Activated CD8-positive, alpha-beta memory T cell treated with anti-CD3 and anti-CD28 coated beads, Interleukin-2, amount 50 U/mL, for 4 hours (primary cell): Measurements from ENCODE around the gene ASIC3.
"Not testable (repeated sequence)": the region's sequence is repeated elsewhere in the genome, so short reads cannot be mapped to it uniquely, and the experiment has no call there.

ENCODE experiments used
- DNase-seq: peaks from one replicate; pipeline ENCODE4 v3.0.0-alpha.2; 2020

ASIC3 gene

GRCh38 chr7:151034312-151035025 is 13.9 kb upstream of the ASIC3 start:
- no peak for DNase-seq

- DNase-seq: no peak
Measured at GRCh38 chr7:151035026-151035717, 13.2 kb upstream of the ASIC3 start.

GRCh38 chr7:151035902-151036301 is 12.4 kb upstream of the ASIC3 start:
- no peak for DNase-seq

GRCh38 chr7:151038951-151039849 is 9.1 kb upstream of the ASIC3 start:
- peak; percentile 70 for DNase-seq

- no peak for DNase-seq
Measured at GRCh38 chr7:151039850-151040548, 8.3 kb upstream of the ASIC3 start.

DNA sequence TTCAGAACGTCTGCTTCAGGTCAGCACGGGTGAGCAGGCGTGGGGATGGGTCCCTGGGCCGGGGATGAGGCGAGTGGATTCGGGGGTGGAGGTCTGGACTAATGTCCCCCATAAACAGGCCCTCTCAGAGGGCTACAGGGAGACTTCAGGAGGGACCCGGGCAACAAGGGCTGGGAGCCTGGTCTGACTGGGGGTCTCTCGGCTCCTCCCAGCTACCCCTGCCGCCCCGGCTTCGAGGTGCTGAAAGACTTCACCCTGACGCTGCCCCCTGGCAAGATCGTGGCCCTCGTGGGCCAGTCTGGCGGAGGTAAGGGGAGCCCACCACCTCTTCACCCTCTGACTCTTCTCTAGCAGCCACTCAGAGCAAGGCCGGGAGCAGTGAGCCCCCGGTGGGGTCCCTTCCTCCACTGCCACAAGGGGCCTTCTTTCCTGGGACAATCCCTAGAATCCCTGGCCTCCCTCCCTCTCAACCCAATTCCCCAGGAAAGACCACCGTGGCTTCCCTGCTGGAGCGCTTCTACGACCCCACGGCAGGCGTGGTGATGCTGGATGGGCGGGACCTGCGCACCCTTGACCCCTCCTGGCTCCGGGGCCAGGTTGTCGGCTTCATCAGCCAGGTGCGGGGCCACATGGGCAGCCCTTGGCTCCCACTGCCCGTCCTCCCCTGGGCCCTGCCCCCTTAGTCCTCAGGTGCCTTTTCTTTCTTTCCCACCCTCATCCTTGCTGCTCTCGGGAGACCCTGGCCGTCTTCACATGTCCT is 7.5 kb upstream of the ASIC3 start:
- DNase-seq: no peak

DNA sequence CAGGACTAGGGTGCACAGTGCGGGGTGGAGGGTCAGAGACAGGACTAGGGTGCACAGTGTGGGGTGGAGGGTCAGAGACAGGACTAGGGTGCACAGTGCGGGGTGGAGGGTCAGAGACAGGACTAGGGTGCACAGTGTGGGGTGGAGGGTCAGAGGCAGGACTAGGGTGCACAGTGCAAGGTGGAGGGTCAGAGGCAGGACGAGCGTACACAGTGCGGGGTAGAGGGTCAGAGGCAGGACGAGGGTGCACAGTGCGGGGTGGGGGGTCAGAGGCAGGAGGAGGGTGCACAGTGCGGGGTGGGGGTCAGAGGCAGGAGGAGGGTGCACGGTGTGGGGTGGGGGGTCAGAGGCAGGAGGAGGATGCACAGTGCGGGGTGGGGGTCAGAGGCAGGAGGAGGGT is 4.9 kb upstream of the ASIC3 start:
- DNase-seq: not testable (repeated sequence)

GRCh38 chr7:151043959-151044358 is 4.4 kb upstream of the ASIC3 start:
- DNase-seq: no peak

- no peak for DNase-seq
Measured at GRCh38 chr7:151045262-151045661, 3.1 kb upstream of the ASIC3 start.

- no peak for DNase-seq
Measured at GRCh38 chr7:151045967-151046366, 2.4 kb upstream of the ASIC3 start.

- no peak for DNase-seq
Measured at GRCh38 chr7:151046603-151047573, 1.4 kb upstream of the ASIC3 start.

- no peak for DNase-seq
Measured at GRCh38 chr7:151048911-151049463, 656 bp downstream of the ASIC3 start.

- peak; percentile 35 for DNase-seq
Measured at GRCh38 chr7:151051108-151051507, 2.8 kb downstream of the ASIC3 start.

DNA sequence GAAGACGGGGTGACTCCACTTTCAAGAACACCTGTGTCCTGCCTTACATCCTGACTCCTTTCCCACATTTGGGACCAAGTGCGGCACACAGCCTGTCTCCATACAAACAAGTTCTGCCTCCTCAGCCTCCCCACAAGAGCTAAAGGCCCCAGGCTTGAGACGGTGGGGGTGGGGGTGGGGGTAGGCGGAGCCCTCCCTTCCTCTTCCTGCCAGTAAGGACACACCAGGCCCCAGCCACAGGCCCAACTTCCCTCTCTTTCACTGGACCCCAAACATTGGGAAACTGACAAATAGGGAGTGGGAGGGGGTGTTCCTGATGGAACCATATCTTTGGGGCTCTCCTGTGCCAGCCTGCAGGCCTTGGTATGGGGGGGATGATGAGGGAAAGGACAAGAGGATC is 4.8 kb downstream of the ASIC3 start:
- no peak for DNase-seq

DNA sequence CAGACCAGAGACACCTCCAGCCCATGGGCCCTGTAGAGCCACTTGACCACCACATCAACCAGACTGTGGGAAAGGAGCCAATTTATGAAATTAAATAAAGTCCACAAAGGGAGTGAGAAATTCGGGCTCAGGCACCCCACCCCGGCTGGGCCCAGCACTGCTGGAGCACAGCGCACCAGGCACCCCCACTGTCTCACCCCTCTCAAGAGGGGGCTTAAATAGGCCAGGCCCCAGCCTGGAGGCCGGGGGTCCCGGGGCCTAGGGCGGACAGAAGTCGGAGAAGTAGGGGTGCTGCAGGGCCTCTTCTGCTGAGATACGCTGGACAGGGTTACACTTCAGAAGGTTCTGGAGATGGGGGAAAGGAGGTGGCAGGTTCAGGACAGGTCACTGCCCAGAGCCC is 5.4 kb downstream of the ASIC3 start:
- no peak for DNase-seq

GRCh38 chr7:151056283-151056665 is 7.9 kb downstream of the ASIC3 start:
- no peak for DNase-seq

- no peak for DNase-seq
Measured at GRCh38 chr7:151056666-151057505, 8.6 kb downstream of the ASIC3 start.

DNA sequence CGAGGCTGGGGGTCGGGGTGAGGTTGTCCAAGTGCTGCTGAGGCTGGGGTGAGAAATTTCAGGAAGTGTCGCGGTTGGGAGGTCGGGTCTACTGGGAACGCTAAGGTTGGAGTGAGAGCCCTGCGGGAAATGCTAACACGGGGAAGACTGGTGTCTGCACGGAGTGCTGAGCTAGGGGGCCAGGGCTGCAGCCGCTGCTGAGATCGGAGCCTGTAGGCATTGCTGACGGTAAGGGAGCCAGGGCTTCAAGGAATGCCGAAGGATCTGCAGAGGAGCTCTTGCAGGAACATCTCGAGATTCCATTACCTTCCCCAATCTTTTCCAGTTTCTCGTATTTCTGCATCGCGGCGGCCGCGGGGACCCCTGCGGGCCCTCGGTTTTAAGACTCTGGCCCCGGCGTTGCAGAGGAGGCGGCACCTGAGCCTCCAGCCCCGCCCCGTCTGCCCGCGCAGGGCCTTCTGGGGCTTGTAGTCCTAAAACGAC is 9.2 kb downstream of the ASIC3 start, which contains the start of gene CDK5:
TSS of gene CDK5 (minus strand) at position 392 of the 483 bp plus-strand sequence. CDS start at position 343, 49 bp downstream.
- no peak for DNase-seq
